IMR-90 (cell line): ENCODE measurements around the gene RHAG. TPM values are rescaled to one million over a fixed set of nuclear protein-coding genes. Genes with fewer than 3 reads are reported as not detected.

Experiments
- ATAC-seq: fragments of 200-7000 bp; cut with Tn5 transposase; 2 replicates; pipeline ENCODE4 v1.9.1; 2020; ENCODE audit warnings: low read depth, mild to moderate bottlenecking, moderate library complexity
- BruUV-seq: library from RNA; stranded (reverse); fragments of 400-500 nt; replicated peaks from 2 replicates; lab custom pipeline; 2021; lab: Mats Ljungman, UMichigan
- CTCF ChIA-PET: fragments of 300-600 bp; formaldehyde crosslinking; extraction: SDS; loops from one replicate; lab custom pipeline; 2021; ENCODE audit warnings: antibody characterized with exemption; lab: Yijun Ruan, JAX
- POLR2A ChIA-PET: fragments of 300-600 bp; sonication (Branson Sonifier 250); formaldehyde crosslinking; loops from one replicate; lab custom pipeline; 2022; ENCODE audit warnings: antibody characterized with exemption; ENCODE audit not compliant: unreplicated experiment; lab: Charles Lee
- DNase-seq: peaks from one replicate; pipeline ENCODE4 v3.0.0; 2013
- H2AFZ ChIP-seq: replicated peaks from 2 replicates; pipeline ENCODE3; 2013; ENCODE audit warnings: low read length, mild to moderate bottlenecking; ENCODE audit not compliant: poor library complexity
- H2AK5ac ChIP-seq: 2 replicates; pipeline ENCODE4 v1.6.1; 2013; ENCODE audit warnings: low read depth, low read length, inconsistent platforms
- H2AK9ac ChIP-seq: replicated peaks from 2 replicates; pipeline ENCODE3; 2013; ENCODE audit warnings: mild to moderate bottlenecking, low read depth, low read length, moderate library complexity; ENCODE audit not compliant: poor library complexity
- H2BK120ac ChIP-seq: 2 replicates; pipeline ENCODE4 v1.6.1; 2013; ENCODE audit warnings: low read depth, low read length, inconsistent platforms
- H2BK15ac ChIP-seq: 3 replicates; pipeline ENCODE4 v1.6.1; 2013; ENCODE audit warnings: low read depth, low read length, inconsistent platforms
- H2BK20ac ChIP-seq: 2 replicates; pipeline ENCODE4 v1.6.1; 2013; ENCODE audit warnings: low read depth, mild to moderate bottlenecking, inconsistent platforms, low read length, moderate library complexity
- H2BK5ac ChIP-seq: 2 replicates; pipeline ENCODE4 v1.6.1; 2013; ENCODE audit warnings: mild to moderate bottlenecking, low read depth, low read length, inconsistent platforms; ENCODE audit not compliant: poor library complexity, severe bottlenecking
- H3K14ac ChIP-seq: replicated peaks from 2 replicates; pipeline ENCODE4 v1.6.1; 2013; ENCODE audit warnings: low read depth, low read length, inconsistent platforms
- H3K18ac ChIP-seq: 2 replicates; pipeline ENCODE4 v1.6.1; 2013; ENCODE audit warnings: low read depth, low read length, control low read depth
- H3K23ac ChIP-seq: 2 replicates; pipeline ENCODE4 v1.6.1; 2013; ENCODE audit warnings: low read depth, low read length, inconsistent platforms
- H3K27ac ChIP-seq: 2 replicates; pipeline ENCODE4 v1.5.1; 2013; ENCODE audit warnings: mild to moderate bottlenecking, control low read depth, low read length; ENCODE audit not compliant: insufficient read depth
- H3K27me3 ChIP-seq: 2 replicates; pipeline ENCODE4 v1.6.1; 2013; ENCODE audit warnings: low read length; ENCODE audit not compliant: control insufficient read depth, insufficient read depth
- H3K36me3 ChIP-seq: 2 replicates; pipeline ENCODE4 v1.6.1; 2013; ENCODE audit warnings: low read length, mixed read lengths; ENCODE audit not compliant: control insufficient read depth, insufficient read depth
- H3K4ac ChIP-seq: 2 replicates; pipeline ENCODE4 v1.6.1; 2013; ENCODE audit warnings: low read depth, low read length, inconsistent platforms
- H3K4me1 ChIP-seq: 2 replicates; pipeline ENCODE4 v1.6.1; 2013; ENCODE audit warnings: low read length, mixed read lengths; ENCODE audit not compliant: control insufficient read depth, insufficient read depth
- H3K4me2 ChIP-seq: 2 replicates; pipeline ENCODE4 v1.6.1; 2013; ENCODE audit warnings: low read depth, mild to moderate bottlenecking, control low read depth, low read length, moderate library complexity
- H3K4me3 ChIP-seq: 2 replicates; pipeline ENCODE4 v1.5.1; 2013; ENCODE audit warnings: low read depth, mild to moderate bottlenecking, control low read depth, low read length, moderate library complexity; ENCODE audit not compliant: insufficient read depth
- H3K56ac ChIP-seq: 2 replicates; pipeline ENCODE4 v1.6.1; 2013; ENCODE audit warnings: low read length, inconsistent platforms; ENCODE audit not compliant: insufficient read depth; ENCODE audit errors: extremely low read depth
- H3K79me1 ChIP-seq, 2 experiments: 2 replicates each; pipeline ENCODE4 v1.6.1; 2013; ENCODE audit warnings: low read length in 2 of 2, inconsistent platforms in 1 of 2, low read depth in 1 of 2
- H3K9ac ChIP-seq: 2 replicates; pipeline ENCODE4 v1.6.1; 2013; ENCODE audit warnings: low read depth, low read length, control low read depth
- H3K9me1 ChIP-seq: 2 replicates; pipeline ENCODE4 v1.6.1; 2013; ENCODE audit warnings: low read length, inconsistent platforms; ENCODE audit not compliant: insufficient read depth
- H3K9me3 ChIP-seq: 2 replicates; pipeline ENCODE4 v1.6.1; 2013; ENCODE audit warnings: low read length; ENCODE audit not compliant: control insufficient read depth, insufficient read depth
- H4K20me1 ChIP-seq: 2 replicates; pipeline ENCODE4 v1.6.1; 2013; ENCODE audit warnings: low read length, inconsistent platforms; ENCODE audit not compliant: insufficient read depth
- H4K5ac ChIP-seq: 2 replicates; pipeline ENCODE4 v1.6.1; 2013; ENCODE audit warnings: mild to moderate bottlenecking, low read depth, low read length, control low read depth
- H4K8ac ChIP-seq, 2 experiments: 2 replicates each; pipeline ENCODE4 v1.6.1; 2013; ENCODE audit warnings: low read depth in 2 of 2, low read length in 2 of 2, control low read depth in 1 of 2, inconsistent platforms in 1 of 2
- H4K91ac ChIP-seq: 2 replicates; pipeline ENCODE4 v1.6.1; 2013; ENCODE audit warnings: low read depth, low read length, inconsistent platforms; ENCODE audit not compliant: insufficient read depth
- BHLHE40 ChIP-seq: fragments of 150-350 bp; IDR thresholded peaks from 2 replicates; pipeline ENCODE4 v1.6.1; 2016; ENCODE audit warnings: mild to moderate bottlenecking, low read depth, low read length
- CEBPB ChIP-seq: IDR thresholded peaks from 2 replicates; pipeline ENCODE4 v1.6.1; 2012; ENCODE audit warnings: low read depth, low read length, improper control_type of control experiment
- CHD1 ChIP-seq: IDR thresholded peaks from 2 replicates; pipeline ENCODE4 v1.6.1; 2012; ENCODE audit warnings: low read depth, low read length, improper control_type of control experiment
- FOS ChIP-seq: fragments of 150-350 bp; IDR thresholded peaks from 2 replicates; pipeline ENCODE4 v1.6.1; 2016; ENCODE audit warnings: low read depth, low read length
- MAFK ChIP-seq: IDR thresholded peaks from 2 replicates; pipeline ENCODE4 v1.6.1; 2012; ENCODE audit warnings: low read depth, low read length, improper control_type of control experiment
- MAZ ChIP-seq: IDR thresholded peaks from 2 replicates; pipeline ENCODE4 v1.6.1; 2012; ENCODE audit warnings: low read depth, mild to moderate bottlenecking, low read length, improper control_type of control experiment, moderate library complexity, borderline replicate concordance
- MXI1 ChIP-seq: IDR thresholded peaks from 2 replicates; pipeline ENCODE4 v1.6.1; 2012; ENCODE audit warnings: low read depth, mild to moderate bottlenecking, low read length, moderate library complexity, borderline replicate concordance
- NFE2L2 ChIP-seq: fragments of 150-350 bp; IDR thresholded peaks from 2 replicates; pipeline ENCODE4 v1.6.1; 2016; ENCODE audit warnings: low read depth, mild to moderate bottlenecking, low read length
- POLR2A ChIP-seq: IDR thresholded peaks from 2 replicates; pipeline ENCODE4 v1.6.1; 2012; ENCODE audit warnings: mild to moderate bottlenecking, low read depth, low read length
- RAD21 ChIP-seq: IDR thresholded peaks from 2 replicates; pipeline ENCODE4 v1.6.1; 2012; ENCODE audit warnings: low read length, improper control_type of control experiment
- RCOR1 ChIP-seq: IDR thresholded peaks from 2 replicates; pipeline ENCODE4 v1.6.1; 2012; ENCODE audit warnings: mild to moderate bottlenecking, low read length, improper control_type of control experiment; ENCODE audit not compliant: insufficient replicate concordance
- RFX5 ChIP-seq: IDR thresholded peaks from 2 replicates; pipeline ENCODE4 v1.8.0; 2012; ENCODE audit warnings: low read depth, mild to moderate bottlenecking, low read length, moderate library complexity
- SMC3 ChIP-seq: fragments of 150-350 bp; IDR thresholded peaks from 2 replicates; pipeline ENCODE4 v1.6.1; 2016; ENCODE audit warnings: low read depth, mild to moderate bottlenecking, antibody characterized with exemption, low read length, moderate library complexity
- WGBS, 2 experiments: methylation state at CpG; one replicate each; pipeline versions ENCODE4 v1.1.5 to v1.1.7; 2013; ENCODE audit warnings: missing lambda C conversion rate in 2 of 2; ENCODE audit not compliant: insufficient read length in 1 of 2; ENCODE audit errors: extremely low coverage in 2 of 2; 5-methylcytosine and 5-hydroxymethylcytosine counted together
- dilution Hi-C: fragments of 300-500 bp; cut with HindIII; formaldehyde crosslinking; loops from one replicate; pipeline ENCODE4 v1.14.3; 2018; ENCODE audit warnings: low sequenced_read_pairs; ENCODE audit not compliant: unreplicated experiment
- in situ Hi-C: fragments of 300-500 bp; cut with MboI; formaldehyde crosslinking; loops from 3 replicates; pipeline ENCODE4 v1.14.3; 2019; ENCODE audit warnings: low sequenced_read_pairs, inconsistent platforms, mixed read lengths
- intact Hi-C: fragments of 100-400 bp; cut with micrococcal nuclease; formaldehyde crosslinking; loops from 2 replicates; pipeline ENCODE4 v1.10.0; 2022
- polyA plus RNA-seq, 3 experiments: library from polyadenylated mRNA; depleted of rRNA; stranded (reverse); fragments of >200 nt; gene quantifications; 2 replicates each; pipeline ENCODE4 v1.2.3, GENCODE V29; 2012; ENCODE audit warnings: low replicate concordance in 1 of 3
- total RNA-seq: library from RNA; depleted of rRNA; stranded (reverse); fragments of >200 nt; gene quantifications from 2 replicates; pipeline ENCODE4 v1.2.3, GENCODE V29; 2012
- TF ChIP-seq, protein P1 (sequence below): conservative IDR thresholded peaks from 2 replicates; pipeline ENCODE4 v1.5.1; 2012; ENCODE audit warnings: mild to moderate bottlenecking, low read depth, low read length, improper control_type of control experiment
- TF ChIP-seq, protein P2 (sequence below): fragments of 150-350 bp; IDR thresholded peaks from 2 replicates; pipeline ENCODE4 v1.6.1; 2016; ENCODE audit warnings: low read depth, mild to moderate bottlenecking, low read length, moderate library complexity, borderline replicate concordance
- TF ChIP-seq, protein P3 (sequence below): fragments of 150-350 bp; IDR thresholded peaks from 2 replicates; pipeline ENCODE4 v1.6.1; 2017; ENCODE audit warnings: mild to moderate bottlenecking, antibody characterized with exemption, low read length, low read depth

RHAG gene
- total and polyA plus RNA-seq, 2 of the 4 experiments (the other 2 are of a cell fraction): not detected

DNA sequence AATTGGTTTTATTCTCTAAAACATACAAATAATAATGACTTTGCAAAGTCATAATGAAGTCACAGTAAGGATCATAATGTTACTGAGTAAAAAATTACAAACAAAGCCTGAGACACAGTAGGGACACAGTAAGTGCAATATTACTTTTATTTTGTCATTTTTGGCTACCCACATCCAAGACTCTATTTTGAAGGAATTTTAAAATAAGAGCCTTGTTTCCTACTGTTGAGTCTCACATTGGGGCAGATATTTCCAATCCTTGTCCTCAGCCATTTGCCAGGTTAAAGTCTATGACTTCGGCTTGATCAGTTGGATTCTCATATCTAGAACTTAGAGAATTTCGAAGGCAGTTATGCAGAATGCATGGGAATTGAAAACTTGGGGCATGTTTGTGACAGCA is 10.8 kb upstream of the RHAG start:
- H3K4me2 ChIP-seq: no peak overlapping the region
- H3K9me3 ChIP-seq: no peaks in the 10 kb centered on the region
- dilution Hi-C loops: no loop called here
- in situ Hi-C loops: no loop called here
- H2BK15ac ChIP-seq: no peak overlapping the region
- no peak overlapping the region for H2AK9ac ChIP-seq
- no peaks in the 10 kb centered on the region for H4K20me1 ChIP-seq
- H3K9ac ChIP-seq: no peak overlapping the region
- H3K4ac ChIP-seq: no peak overlapping the region
- H3K9me1 ChIP-seq: no peaks in the 10 kb centered on the region
- H2BK5ac ChIP-seq: no peak overlapping the region
- intact Hi-C loops: no loop called here
- DNase-seq (no peak), ATAC-seq (no peak)
- H4K5ac ChIP-seq: no peak overlapping the region
- ChIA-PET CTCF (no interaction called here), POLR2A (no interaction called here)
- H4K91ac ChIP-seq: no peak overlapping the region
- no peak overlapping the region for H3K14ac ChIP-seq
- no peak overlapping the region for H2BK20ac ChIP-seq
- H3K27me3 ChIP-seq: no peaks in the 10 kb centered on the region
- H3K18ac ChIP-seq: no peak overlapping the region
- H3K79me1 ChIP-seq: no peaks in the 10 kb centered on the region
- H3K4me1 ChIP-seq: no peaks in the 10 kb centered on the region
- no peaks in the 10 kb centered on the region for H3K36me3 ChIP-seq
- no peak for TF ChIP-seq RAD21
- TF ChIP-seq, protein P1, sequence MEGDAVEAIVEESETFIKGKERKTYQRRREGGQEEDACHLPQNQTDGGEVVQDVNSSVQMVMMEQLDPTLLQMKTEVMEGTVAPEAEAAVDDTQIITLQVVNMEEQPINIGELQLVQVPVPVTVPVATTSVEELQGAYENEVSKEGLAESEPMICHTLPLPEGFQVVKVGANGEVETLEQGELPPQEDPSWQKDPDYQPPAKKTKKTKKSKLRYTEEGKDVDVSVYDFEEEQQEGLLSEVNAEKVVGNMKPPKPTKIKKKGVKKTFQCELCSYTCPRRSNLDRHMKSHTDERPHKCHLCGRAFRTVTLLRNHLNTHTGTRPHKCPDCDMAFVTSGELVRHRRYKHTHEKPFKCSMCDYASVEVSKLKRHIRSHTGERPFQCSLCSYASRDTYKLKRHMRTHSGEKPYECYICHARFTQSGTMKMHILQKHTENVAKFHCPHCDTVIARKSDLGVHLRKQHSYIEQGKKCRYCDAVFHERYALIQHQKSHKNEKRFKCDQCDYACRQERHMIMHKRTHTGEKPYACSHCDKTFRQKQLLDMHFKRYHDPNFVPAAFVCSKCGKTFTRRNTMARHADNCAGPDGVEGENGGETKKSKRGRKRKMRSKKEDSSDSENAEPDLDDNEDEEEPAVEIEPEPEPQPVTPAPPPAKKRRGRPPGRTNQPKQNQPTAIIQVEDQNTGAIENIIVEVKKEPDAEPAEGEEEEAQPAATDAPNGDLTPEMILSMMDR: no peak
- TF ChIP-seq RFX5: no peak
- TF ChIP-seq SMC3: no peak
- TF ChIP-seq, protein P2, sequence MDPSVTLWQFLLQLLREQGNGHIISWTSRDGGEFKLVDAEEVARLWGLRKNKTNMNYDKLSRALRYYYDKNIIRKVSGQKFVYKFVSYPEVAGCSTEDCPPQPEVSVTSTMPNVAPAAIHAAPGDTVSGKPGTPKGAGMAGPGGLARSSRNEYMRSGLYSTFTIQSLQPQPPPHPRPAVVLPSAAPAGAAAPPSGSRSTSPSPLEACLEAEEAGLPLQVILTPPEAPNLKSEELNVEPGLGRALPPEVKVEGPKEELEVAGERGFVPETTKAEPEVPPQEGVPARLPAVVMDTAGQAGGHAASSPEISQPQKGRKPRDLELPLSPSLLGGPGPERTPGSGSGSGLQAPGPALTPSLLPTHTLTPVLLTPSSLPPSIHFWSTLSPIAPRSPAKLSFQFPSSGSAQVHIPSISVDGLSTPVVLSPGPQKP: no peak
- TF ChIP-seq NFE2L2: no peak
- TF ChIP-seq MAZ: no peak
- TF ChIP-seq CHD1: no peak
- TF ChIP-seq MAFK: no peak
- no peak for TF ChIP-seq MXI1
- TF ChIP-seq CEBPB: no peak
- TF ChIP-seq POLR2A: no peak
- no peak for TF ChIP-seq BHLHE40
- no peak for TF ChIP-seq FOS
- TF ChIP-seq, protein P3, sequence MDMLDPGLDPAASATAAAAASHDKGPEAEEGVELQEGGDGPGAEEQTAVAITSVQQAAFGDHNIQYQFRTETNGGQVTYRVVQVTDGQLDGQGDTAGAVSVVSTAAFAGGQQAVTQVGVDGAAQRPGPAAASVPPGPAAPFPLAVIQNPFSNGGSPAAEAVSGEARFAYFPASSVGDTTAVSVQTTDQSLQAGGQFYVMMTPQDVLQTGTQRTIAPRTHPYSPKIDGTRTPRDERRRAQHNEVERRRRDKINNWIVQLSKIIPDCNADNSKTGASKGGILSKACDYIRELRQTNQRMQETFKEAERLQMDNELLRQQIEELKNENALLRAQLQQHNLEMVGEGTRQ: no peak
- TF ChIP-seq RCOR1: no peak
- H2BK120ac ChIP-seq: no peak overlapping the region
- no peak overlapping the region for H2AFZ ChIP-seq
- no peak overlapping the region for H2AK5ac ChIP-seq
- no peak overlapping the region for H3K56ac ChIP-seq
- no peak overlapping the region for H3K27ac ChIP-seq
- H3K23ac ChIP-seq: no peak overlapping the region
- H4K8ac ChIP-seq: no peak overlapping the region
- H3K4me3 ChIP-seq: no peak overlapping the region
- WGBS, 2 experiments: no CpG with 5 or more reads among the region's 2 CpGs
- no TSS peak for BruUV-seq
